ENCODE data around the gene C5.

- no peak for TF ChIP-seq CTCF (IDR thresholded peaks at IDR 0.05)
- no peak for TF ChIP-seq POLR2AphosphoS5 (IDR thresholded peaks at IDR 0.05)
Observed at GRCh38 chr9:120998111-120998510, 52.0 kb downstream of the C5 start.
